ENCODE results near the gene EIF5A. TPM values are rescaled to one million over a fixed set of nuclear protein-coding genes. Genes with fewer than 3 reads are reported as not detected.

The EIF5A gene
- polyA plus RNA-seq, 1 donor (not counting 4 experiments of a cell fraction or from before 2014, with no cell fraction given): 948 TPM

GRCh38 chr17:7260651-7261378 is 46.6 kb upstream of the EIF5A start:
- H4K20me1 ChIP-seq (ENCODE audit: control insufficient read depth, extremely low read depth, insufficient read depth, low read length): no peaks in the 10 kb centered on the region
- TF ChIP-seq EZH2 (IDR thresholded peaks at IDR 0.05; ENCODE audit: low read length): no peak
- H3K9ac ChIP-seq (ENCODE audit: control insufficient read depth, extremely low read depth, insufficient read depth, low read length): peak overlapping the region; percentile 74
- no peaks in the 10 kb centered on the region for H3K27me3 ChIP-seq (ENCODE audit: control insufficient read depth, extremely low read depth, insufficient read depth, low read length)
- H3K4me3 ChIP-seq (ENCODE audit: control insufficient read depth in 2 of 3, extremely low read depth in 1 of 3, insufficient read depth in 2 of 3, low read depth in 1 of 3, low read length in 3 of 3): peak overlapping the region; percentile 41 to 42 (median 41)
- H3K27ac ChIP-seq (ENCODE audit: control insufficient read depth, insufficient read depth, low read length): peak overlapping the region; percentile 40
- H3K4me1 ChIP-seq (ENCODE audit: control insufficient read depth, extremely low read depth, insufficient read depth, low read length): peaks cover 34% of the 10 kb centered on the region
- peak overlapping the region; percentile 92 for H3K4me2 ChIP-seq (ENCODE audit: control insufficient read depth, extremely low read depth, insufficient read depth, low read depth, low read length)
- DNase-seq (ENCODE audit: low read depth, low spot score) (no peak), FAIRE-seq (no peak)
- no peaks in the 10 kb centered on the region for H3K9me1 ChIP-seq (ENCODE audit: control insufficient read depth, extremely low read depth, insufficient read depth, low read length)
- H3K9me3 ChIP-seq (ENCODE audit: control insufficient read depth, low read depth, low read length): no peaks in the 10 kb centered on the region
- dilution Hi-C loops (cut with MboI; ENCODE audit: extremely low pct_ligation_motif_present, low sequenced_read_pairs): no loop called here
- peak overlapping the region; percentile 79 for H2AFZ ChIP-seq (ENCODE audit: control insufficient read depth, low read length)
- no peaks in the 10 kb centered on the region for H3K79me2 ChIP-seq (ENCODE audit: control insufficient read depth, insufficient read depth, low read length)
- peaks cover 4 to 31% of the 10 kb centered on the region in 2 experiments for H3K36me3 ChIP-seq (ENCODE audit: control insufficient read depth in 2 of 2, extremely low read depth in 1 of 2, insufficient read depth in 2 of 2, low read length in 2 of 2)

GRCh38 chr17:7261379-7262191 is 45.8 kb upstream of the EIF5A start:
- dilution Hi-C loops (cut with MboI; ENCODE audit: extremely low pct_ligation_motif_present, low sequenced_read_pairs): no loop called here
- peak overlapping the region; percentile 40 for H3K27ac ChIP-seq (ENCODE audit: control insufficient read depth, insufficient read depth, low read length)
- no peak for FAIRE-seq

More at GRCh38 chr17:7261379-7262191, 45.8 kb upstream of the EIF5A start:
- Histone ChIP-seq H3K9ac (ENCODE audit: control insufficient read depth, extremely low read depth, insufficient read depth, low read length) (peak overlapping the region; percentile 74), H3K79me2 (ENCODE audit: control insufficient read depth, insufficient read depth, low read length) (no peaks in the 10 kb centered on the region), H3K9me1 (ENCODE audit: control insufficient read depth, extremely low read depth, insufficient read depth, low read length) (no peaks in the 10 kb centered on the region), H3K4me1 (ENCODE audit: control insufficient read depth, extremely low read depth, insufficient read depth, low read length) (peaks cover 34% of the 10 kb centered on the region), H3K4me3 (ENCODE audit: control insufficient read depth in 2 of 3, extremely low read depth in 1 of 3, insufficient read depth in 2 of 3, low read depth in 1 of 3, low read length in 3 of 3) (peak overlapping the region; percentile 41 to 42 (median 41)), H3K27me3 (ENCODE audit: control insufficient read depth, extremely low read depth, insufficient read depth, low read length) (no peaks in the 10 kb centered on the region), H2AFZ (ENCODE audit: control insufficient read depth, low read length) (peak overlapping the region; percentile 79), H3K9me3 (ENCODE audit: control insufficient read depth, low read depth, low read length) (no peaks in the 10 kb centered on the region), H4K20me1 (ENCODE audit: control insufficient read depth, extremely low read depth, insufficient read depth, low read length) (no peaks in the 10 kb centered on the region), H3K36me3 (ENCODE audit: control insufficient read depth in 2 of 2, extremely low read depth in 1 of 2, insufficient read depth in 2 of 2, low read length in 2 of 2) (peaks cover 3 to 28% of the 10 kb centered on the region in 2 experiments), H3K4me2 (ENCODE audit: control insufficient read depth, extremely low read depth, insufficient read depth, low read depth, low read length) (peak overlapping the region; percentile 92)
- TF ChIP-seq EZH2 (IDR thresholded peaks at IDR 0.05; ENCODE audit: low read length) (no peak), CTCF (optimal IDR thresholded peaks at IDR 0.05 in 1 of 3, IDR thresholded peaks at IDR 0.05 in 1 of 3, conservative IDR thresholded peaks at IDR 0.05 in 1 of 3; ENCODE audit: extremely low read depth in 1 of 3, insufficient read depth in 2 of 3, low read length in 3 of 3) (no peak)
- DNase-seq (ENCODE audit: low read depth, low spot score): no peak

All from keratinocyte (primary cell).